Measurements from ENCODE around the gene PLEKHG4B.

Gene PLEKHG4B

GRCh38 chr5:185095-186070 lies 93.4 kb downstream of the PLEKHG4B start:
- no peak for DNase-seq (ENCODE audit: low read depth, low spot score)
- no peak overlapping the region for H3K27ac ChIP-seq

DNA sequence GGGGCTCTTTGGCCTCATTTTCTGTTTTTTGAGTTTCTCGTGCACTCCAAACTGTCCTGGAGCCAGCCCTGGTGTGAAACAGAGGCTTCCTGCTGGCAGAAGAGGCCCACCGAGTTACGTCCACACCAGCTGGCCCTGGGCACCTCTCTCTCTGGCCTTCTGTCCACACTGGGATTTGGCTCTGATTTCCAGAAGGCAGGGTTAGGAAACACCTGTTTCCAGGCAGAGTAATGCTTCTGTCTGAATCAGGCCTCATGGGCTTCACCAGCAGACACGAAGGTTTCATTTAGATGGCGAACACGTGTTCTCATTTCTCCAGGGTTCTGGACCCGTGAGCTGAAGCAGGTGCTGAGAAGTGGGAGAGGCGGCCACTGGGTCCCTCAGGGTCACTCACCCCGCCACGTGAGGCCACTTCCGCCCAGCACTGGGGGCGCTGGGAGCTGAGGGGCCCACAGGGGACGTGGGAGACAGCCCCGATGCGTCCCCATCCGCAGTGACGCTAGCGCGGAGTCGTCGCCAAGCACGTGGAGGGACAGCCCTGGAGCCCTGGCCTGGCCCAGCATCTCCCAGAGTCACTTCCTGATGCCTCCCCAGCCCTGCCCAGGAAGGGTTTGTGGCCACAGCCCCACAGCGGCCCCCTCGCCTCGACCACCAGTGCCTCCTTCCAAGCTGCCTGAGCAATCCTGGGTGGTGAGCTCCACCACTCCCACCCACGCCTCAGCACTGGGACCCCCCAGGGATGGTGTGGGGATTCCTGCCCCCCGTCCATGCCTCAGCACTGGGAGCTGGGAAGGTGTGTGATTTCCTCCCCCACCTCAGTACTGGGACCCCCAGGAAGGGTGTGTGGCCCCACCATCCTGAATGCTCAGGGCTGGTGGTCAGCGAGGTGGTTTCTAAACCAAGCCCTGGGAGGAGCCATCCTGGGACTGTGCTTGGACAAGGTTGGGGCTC lies 94.4 kb downstream of the PLEKHG4B start:
- H3K27ac ChIP-seq, result no peak overlapping the region
- no peak for DNase-seq (ENCODE audit: low read depth, low spot score)

GRCh38 chr5:187042-187431 lies 95.1 kb downstream of the PLEKHG4B start:
- H3K27ac ChIP-seq, result no peak overlapping the region
- DNase-seq (ENCODE audit: low read depth, low spot score), result no peak

- DNase-seq (ENCODE audit: low read depth, low spot score), result no peak
- H3K27ac ChIP-seq, result no peak overlapping the region
Observed at GRCh38 chr5:187617-188451, 95.9 kb downstream of the PLEKHG4B start.

- DNase-seq (ENCODE audit: low read depth, low spot score), result peak; percentile 26
- no peak overlapping the region for H3K27ac ChIP-seq
Observed at GRCh38 chr5:188488-189481, 96.8 kb downstream of the PLEKHG4B start.

- no peak for DNase-seq (ENCODE audit: low read depth, low spot score)
- no peak overlapping the region for H3K27ac ChIP-seq
Observed at GRCh38 chr5:189486-189885, 97.5 kb downstream of the PLEKHG4B start.

GRCh38 chr5:189976-190365 lies 98.0 kb downstream of the PLEKHG4B start:
- no peak overlapping the region for H3K27ac ChIP-seq
- DNase-seq (ENCODE audit: low read depth, low spot score), result no peak

- H3K27ac ChIP-seq, result no peak overlapping the region
Observed at GRCh38 chr5:190366-191035, 98.5 kb downstream of the PLEKHG4B start.

DNA sequence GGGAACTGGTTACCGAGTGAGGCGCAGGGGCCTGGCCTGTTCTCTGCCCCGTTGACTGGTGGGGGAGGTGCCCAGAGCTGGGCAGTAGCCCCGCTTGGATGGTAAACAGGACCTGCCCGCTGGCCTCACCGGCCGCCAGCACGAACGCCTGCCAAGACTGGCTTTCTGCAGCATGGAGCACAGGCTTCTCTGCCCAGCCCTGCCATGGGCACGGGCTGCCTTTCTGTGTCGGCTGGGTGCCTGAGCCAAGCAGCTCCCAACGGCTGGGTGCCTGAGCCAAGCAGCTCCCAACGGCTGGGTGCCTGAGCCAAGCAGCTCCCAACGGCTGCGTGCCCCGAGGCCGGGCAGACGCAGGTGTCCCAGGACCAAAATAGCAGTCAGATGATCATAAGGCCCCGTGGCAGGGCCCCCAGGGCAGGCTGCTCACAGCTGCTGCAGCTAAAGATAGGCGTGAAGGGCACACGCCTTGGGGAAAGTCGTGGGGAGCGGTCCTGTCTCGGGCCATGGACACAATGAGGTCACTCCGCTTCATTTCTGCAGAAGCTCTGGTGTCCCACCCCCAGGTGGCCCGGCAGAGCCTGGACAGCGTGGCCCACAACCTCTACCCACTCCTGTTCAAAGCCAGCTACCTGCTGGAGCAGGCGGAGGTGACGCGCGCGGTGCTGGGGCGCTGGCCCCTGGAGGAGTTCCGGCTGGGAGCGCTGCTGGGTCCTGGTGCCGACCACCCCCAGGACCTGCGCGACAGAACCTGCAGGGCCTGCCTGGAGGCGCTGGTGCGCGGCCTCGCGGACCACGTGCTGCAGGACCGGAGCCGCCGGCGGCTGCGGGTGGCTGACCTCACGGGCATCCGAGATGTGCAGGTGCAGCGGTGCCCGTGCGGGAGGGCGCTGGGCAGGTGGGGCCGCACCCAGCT lies 99.3 kb downstream of the PLEKHG4B start, which contains the start of gene LRRC14B:
TSS of gene LRRC14B (plus strand) at position 460 of the 913 bp plus-strand sequence. CDS start at position 504, 44 bp downstream.
- DNase-seq (ENCODE audit: low read depth, low spot score), result no peak
- no peak within 1 kb of the TSS for H3K27ac ChIP-seq

More at GRCh38 chr5:190366-191035, 98.5 kb downstream of the PLEKHG4B start:
- DNase-seq (ENCODE audit: low read depth, low spot score), result no peak

DNA sequence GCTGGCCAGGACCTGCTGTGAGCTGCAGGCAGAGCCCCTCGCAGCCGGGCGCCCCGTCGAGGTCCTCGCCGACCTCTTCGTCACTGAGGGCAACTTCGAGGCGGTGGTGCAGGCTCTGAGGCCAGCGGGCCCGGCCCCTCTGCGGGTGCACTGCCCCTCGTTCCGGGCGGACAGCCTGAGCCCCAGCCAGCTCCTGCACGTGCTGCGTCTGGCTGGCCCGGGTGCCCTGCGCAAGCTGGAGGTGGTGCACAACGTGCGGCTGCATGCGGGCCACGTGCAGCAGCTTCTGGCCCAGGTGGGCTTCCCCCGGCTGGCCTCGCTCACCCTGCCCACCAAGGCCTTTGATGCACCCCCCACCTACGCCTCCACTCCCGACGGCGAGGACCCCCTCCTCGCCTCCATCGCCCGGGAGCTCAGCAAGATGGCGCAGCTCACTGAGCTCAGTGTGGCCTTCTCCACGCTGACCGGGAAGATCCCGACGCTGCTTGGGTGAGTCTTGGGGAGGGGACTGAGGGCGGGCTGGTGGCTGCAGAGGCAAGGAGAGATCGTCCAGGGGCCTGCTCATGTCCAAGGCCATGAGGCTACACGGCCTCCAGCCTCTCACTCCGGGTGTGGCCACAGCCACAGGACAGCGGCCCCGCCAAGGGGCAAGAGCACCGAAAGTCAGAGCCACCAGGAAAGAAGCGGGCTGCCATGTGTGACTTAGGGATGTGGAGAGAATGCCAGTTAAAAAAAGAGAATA lies 100.2 kb downstream of the PLEKHG4B start:
- no peak for DNase-seq (ENCODE audit: low read depth, low spot score)
- H3K27ac ChIP-seq, result no peak overlapping the region

DNA sequence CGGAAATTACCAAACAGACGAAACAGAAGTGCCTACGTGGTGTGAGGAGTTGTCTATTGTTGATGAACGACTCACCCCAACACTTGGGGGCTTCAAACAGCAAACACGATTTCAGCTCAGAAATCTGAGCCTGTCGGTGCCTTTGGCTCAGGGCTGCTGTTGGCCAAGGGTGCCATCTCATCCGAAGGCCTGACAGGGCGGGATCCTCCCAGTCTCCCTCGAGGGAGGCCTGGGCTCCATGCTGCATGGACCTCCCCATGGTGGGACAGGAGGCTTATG lies 100.7 kb downstream of the PLEKHG4B start:
- no peak overlapping the region for H3K27ac ChIP-seq
- no peak for DNase-seq (ENCODE audit: low read depth, low spot score)

DNA sequence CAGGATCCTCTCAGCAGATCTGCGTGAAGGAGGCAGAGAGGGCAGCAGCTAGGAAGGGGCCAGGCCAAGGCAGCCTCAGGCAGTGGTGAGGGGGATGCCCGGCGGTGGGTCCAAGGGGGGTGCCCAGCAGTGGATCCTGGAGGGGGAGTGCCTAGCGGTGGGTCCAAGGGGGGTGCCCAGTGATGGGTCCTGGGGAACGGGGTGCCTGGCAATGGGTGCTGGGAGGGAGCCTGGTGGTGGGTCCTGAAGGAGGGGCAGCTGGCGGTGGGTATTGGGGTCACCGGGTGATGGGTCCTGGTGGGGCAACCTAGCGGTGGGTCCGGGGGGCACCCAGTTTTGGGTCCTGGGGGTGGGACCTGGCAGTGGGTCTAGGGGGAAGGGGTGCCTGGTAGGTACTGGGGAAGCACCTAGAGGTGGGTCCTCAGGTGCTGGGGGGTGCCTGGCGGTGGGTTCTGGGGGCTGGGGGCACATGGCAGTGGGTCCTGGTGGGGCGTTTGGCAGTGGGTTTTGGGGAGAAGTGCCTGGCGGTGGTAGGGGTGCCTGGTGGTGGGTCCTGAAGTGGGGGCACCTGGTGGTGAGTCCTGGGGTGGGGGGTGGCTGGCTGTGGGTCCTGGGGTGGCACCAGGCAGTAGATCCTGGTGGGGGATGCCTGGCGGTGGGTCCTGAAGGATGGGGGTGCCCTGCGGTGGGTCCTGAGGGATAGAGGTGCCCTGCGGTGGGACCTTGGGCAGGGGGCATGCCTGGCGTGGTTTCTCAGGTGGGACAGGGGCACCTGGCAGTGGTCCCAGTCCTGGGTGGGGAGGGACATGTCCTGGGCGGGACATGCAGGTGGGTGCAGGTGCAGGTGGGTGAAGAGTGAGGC lies 101.2 kb downstream of the PLEKHG4B start:
- no peak overlapping the region for H3K27ac ChIP-seq
- no peak for DNase-seq (ENCODE audit: low read depth, low spot score)

DNA sequence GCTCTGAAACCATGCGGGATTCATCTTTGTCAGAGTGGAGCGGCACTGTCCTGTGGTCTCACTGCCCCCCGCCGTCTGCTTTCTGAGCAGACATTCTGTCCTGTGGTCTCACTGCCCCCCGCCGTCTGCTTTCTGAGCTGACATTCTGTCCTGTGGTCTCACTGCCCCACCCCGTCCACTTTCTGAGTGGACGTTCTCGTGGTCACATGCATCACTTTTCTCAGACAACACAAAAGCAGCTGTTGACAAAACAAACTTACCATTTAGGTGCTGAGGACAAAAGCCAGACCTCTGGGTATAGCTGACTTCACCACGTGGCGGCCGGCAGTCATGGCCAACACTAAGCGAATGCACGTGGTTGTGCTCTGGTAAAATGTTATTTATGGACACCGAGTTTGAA lies 102.1 kb downstream of the PLEKHG4B start:
- no peak overlapping the region for H3K27ac ChIP-seq
- DNase-seq (ENCODE audit: low read depth, low spot score), result no peak

- DNase-seq (ENCODE audit: low read depth, low spot score), result no peak
- no peak overlapping the region for H3K27ac ChIP-seq
Observed at GRCh38 chr5:194603-195209, 102.7 kb downstream of the PLEKHG4B start.

DNA sequence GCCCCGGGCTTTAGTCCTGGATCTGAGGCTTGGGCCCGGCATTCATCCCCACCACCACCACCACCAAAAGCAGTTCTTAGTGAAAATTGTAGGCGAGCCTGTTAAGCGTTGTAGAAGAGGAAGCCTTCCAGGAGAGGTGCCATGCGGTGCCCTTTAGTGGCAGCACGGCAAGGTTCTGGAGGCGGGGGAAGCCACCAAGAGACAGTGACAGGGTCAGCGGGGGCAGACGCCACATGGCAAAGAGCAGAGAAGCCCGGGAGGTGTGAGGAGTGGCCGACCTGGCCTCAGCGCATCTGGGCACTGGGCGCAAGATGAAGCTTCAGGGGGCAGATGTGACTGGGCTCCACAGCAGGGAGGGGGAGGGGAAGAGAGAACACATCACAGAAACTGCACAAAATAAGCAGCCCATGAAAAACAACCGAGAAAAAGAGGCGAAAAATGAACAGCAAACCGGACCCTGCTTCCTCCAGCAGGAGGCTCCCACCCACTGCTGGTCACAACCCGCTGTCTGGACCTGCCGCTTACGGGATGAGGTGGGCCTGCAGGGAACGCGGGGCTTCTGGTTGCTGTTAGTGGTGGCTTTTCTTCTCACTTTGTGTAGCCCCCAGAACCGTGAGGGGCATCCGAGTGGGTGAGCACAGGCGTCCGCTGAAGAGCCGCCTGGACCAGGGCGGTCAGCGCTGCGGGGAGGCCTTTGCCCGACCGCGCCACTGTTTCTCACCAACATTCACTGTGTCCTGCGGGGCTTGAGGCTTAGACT lies 103.6 kb downstream of the PLEKHG4B start:
- DNase-seq (ENCODE audit: low read depth, low spot score), result no peak
- no peak overlapping the region for H3K27ac ChIP-seq

Measured in epithelial cell of prostate (primary cell).